Activated T-cell treated with anti-CD3 and anti-CD28 coated beads, Interleukin-2, amount 50 U/mL, for 72 hours (primary cell): Measurements from ENCODE around the gene NOXO1. TPM values are rescaled to one million over a fixed set of nuclear protein-coding genes. Genes with fewer than 3 reads are reported as not detected.

ENCODE experiments used
- ATAC-seq, 2 donors: fragments of 150-1000 bp; cut with Tn5 transposase; replicated peaks in 1 of 2; 2 replicates each; pipeline ENCODE4 v1.10.0; 2021; ENCODE audit warnings: moderate library complexity in 2 of 2, mild to moderate bottlenecking in 1 of 2
- DNase-seq, 2 donors: peaks; one replicate each; pipeline ENCODE4 v3.0.0; 2021 to 2022; ENCODE audit warnings: mixed read lengths in 1 of 2
- H3K27ac Mint-ChIP-seq: one replicate; pipeline ENCODE4 v1.8.0; 2022; ENCODE audit warnings: mild to moderate bottlenecking, moderate library complexity, mixed read lengths
- H3K27me3 Mint-ChIP-seq: one replicate; pipeline ENCODE4 v1.8.0; 2022; ENCODE audit warnings: low read depth, mixed read lengths
- H3K36me3 Mint-ChIP-seq, 2 donors: one replicate each; pipeline ENCODE4 v1.8.0; 2022; ENCODE audit warnings: mixed read lengths in 2 of 2, mild to moderate bottlenecking in 1 of 2; ENCODE audit not compliant: insufficient read depth in 2 of 2
- H3K4me1 Mint-ChIP-seq: one replicate; pipeline ENCODE4 v1.8.0; 2022; ENCODE audit warnings: low read depth, mixed read lengths
- H3K4me3 Mint-ChIP-seq, 2 donors: one replicate each; pipeline ENCODE4 v1.8.0; 2022; ENCODE audit warnings: mild to moderate bottlenecking in 2 of 2, mixed read lengths in 2 of 2, moderate library complexity in 2 of 2
- H3K9me3 Mint-ChIP-seq, 2 donors: one replicate each; pipeline ENCODE4 v1.8.0; 2022; ENCODE audit warnings: mixed read lengths in 2 of 2
- total RNA-seq, 2 donors: library from RNA; stranded (reverse); gene quantifications; one replicate each; pipeline ENCODE4 v1.2.3, GENCODE V29; 2022

NOXO1 gene
- total RNA-seq, 2 donors from 2014 or later: 1.8 TPM; not detected in 1

- peaks cover 0 to 2% of the 10 kb centered on the region in 2 donors for H3K36me3 Mint-ChIP-seq
- H3K27ac Mint-ChIP-seq: no peak overlapping the region
- H3K4me1 Mint-ChIP-seq: peaks cover 28% of the 10 kb centered on the region
- ATAC-seq: no peak
- no peak for DNase-seq
- H3K4me3 Mint-ChIP-seq: no peak overlapping the region
- peaks cover 15% of the 10 kb centered on the region for H3K27me3 Mint-ChIP-seq
- H3K9me3 Mint-ChIP-seq: no peaks in the 10 kb centered on the region
These were observed 4.1 kb downstream of the NOXO1 start for GRCh38 chr16:1976951-1977874.

GRCh38 chr16:1976216-1976520, 5.1 kb downstream of the NOXO1 start:
- Mint-ChIP-seq H3K9me3 (no peaks in the 10 kb centered on the region), H3K36me3 (peaks cover 4 to 6% of the 10 kb centered on the region in 2 donors), H3K4me1 (peaks cover 30% of the 10 kb centered on the region), H3K4me3 (no peak overlapping the region), H3K27ac (no peak overlapping the region), H3K27me3 (peaks cover 5% of the 10 kb centered on the region)
- ATAC-seq (no peak), DNase-seq (no peak)

GRCh38 chr16:1975432-1976215, 5.6 kb downstream of the NOXO1 start:
- ATAC-seq: no peak
- Mint-ChIP-seq H3K4me1 (peaks cover 32% of the 10 kb centered on the region), H3K9me3 (no peaks in the 10 kb centered on the region), H3K36me3 (peaks cover 4 to 6% of the 10 kb centered on the region in 2 donors), H3K27ac (no peak overlapping the region), H3K4me3 (no peak overlapping the region), H3K27me3 (no peaks in the 10 kb centered on the region)
- DNase-seq: no peak

- Mint-ChIP-seq H3K36me3 (peaks cover 4 to 6% of the 10 kb centered on the region in 2 donors), H3K27me3 (no peaks in the 10 kb centered on the region), H3K27ac (no peak overlapping the region), H3K4me1 (peaks cover 33% of the 10 kb centered on the region), H3K4me3 (peak overlapping the region in 1 of 2 donors; percentile 8), H3K9me3 (no peaks in the 10 kb centered on the region)
- no peak for DNase-seq
- no peak for ATAC-seq
These were observed 6.9 kb downstream of the NOXO1 start for GRCh38 chr16:1974157-1975070.

- DNase-seq (no peak), ATAC-seq (no peak)
- Mint-ChIP-seq H3K4me3 (peak overlapping the region; percentile 94 to 98), H3K27me3 (no peaks in the 10 kb centered on the region), H3K4me1 (peaks cover 33% of the 10 kb centered on the region), H3K36me3 (peaks cover 4 to 6% of the 10 kb centered on the region in 2 donors), H3K27ac (no peak overlapping the region), H3K9me3 (no peaks in the 10 kb centered on the region)
These were observed 7.7 kb downstream of the NOXO1 start for GRCh38 chr16:1973461-1974156.

- no peak for DNase-seq
- Mint-ChIP-seq H3K4me3 (peak overlapping the region; percentile 94 to 98), H3K27me3 (no peaks in the 10 kb centered on the region), H3K4me1 (peaks cover 35% of the 10 kb centered on the region), H3K9me3 (no peaks in the 10 kb centered on the region), H3K36me3 (peaks cover 2 to 6% of the 10 kb centered on the region in 2 donors), H3K27ac (peak overlapping the region; percentile 48)
- peak in 1 of 2 donors; percentile 1 for ATAC-seq
These were observed 8.8 kb downstream of the NOXO1 start for GRCh38 chr16:1972490-1972877.

GRCh38 chr16:1971796-1972489, 9.3 kb downstream of the NOXO1 start, which contains the start of gene TBL3:
TSS of gene TBL3 (plus strand) at chr16:1972053. CDS start at chr16:1972165, 112 bp downstream.
- peaks cover 39% of the 10 kb centered on the region for H3K4me1 Mint-ChIP-seq
- H3K4me3 Mint-ChIP-seq: peak within 1 kb of the TSS; percentile 94 to 98
- ATAC-seq (peak; percentile 96 to 97), DNase-seq (peak; percentile 97 to 98)
- no peaks in the 10 kb centered on the region for H3K9me3 Mint-ChIP-seq
- H3K27ac Mint-ChIP-seq: peak within 1 kb of the TSS; percentile 97
- no peaks in the 10 kb centered on the region for H3K27me3 Mint-ChIP-seq
- H3K36me3 Mint-ChIP-seq: peaks cover 2 to 6% of the 10 kb centered on the region in 2 donors

GRCh38 chr16:1968146-1968953, 12.9 kb downstream of the NOXO1 start:
- H3K4me1 Mint-ChIP-seq: peaks cover 43% of the 10 kb centered on the region
- no peak for ATAC-seq

GRCh38 chr16:1966460-1966859, 14.8 kb downstream of the NOXO1 start, which contains the start of gene RNF151:
TSS of gene RNF151 (plus strand) at chr16:1966856. CDS start at chr16:1966882, 26 bp downstream.
- no peaks in the 10 kb centered on the region for H3K27me3 Mint-ChIP-seq
- no peaks in the 10 kb centered on the region for H3K9me3 Mint-ChIP-seq
- H3K27ac Mint-ChIP-seq: peak within 1 kb of the TSS; percentile 96
- DNase-seq: no peak
- peaks cover 46% of the 10 kb centered on the region for H3K4me1 Mint-ChIP-seq
- peaks cover 14 to 26% of the 10 kb centered on the region in 2 donors for H3K36me3 Mint-ChIP-seq
- H3K4me3 Mint-ChIP-seq: peak within 1 kb of the TSS; percentile 91 to 97
- ATAC-seq: no peak

More at GRCh38 chr16:1968146-1968953, 12.9 kb downstream of the NOXO1 start:
- no peaks in the 10 kb centered on the region for H3K9me3 Mint-ChIP-seq
- no peak overlapping the region for H3K27ac Mint-ChIP-seq
- H3K4me3 Mint-ChIP-seq: no peak overlapping the region
- no peaks in the 10 kb centered on the region for H3K27me3 Mint-ChIP-seq
- no peak for DNase-seq
- H3K36me3 Mint-ChIP-seq: peaks cover 12 to 15% of the 10 kb centered on the region in 2 donors

- Mint-ChIP-seq H3K27me3 (no peaks in the 10 kb centered on the region), H3K4me3 (peak overlapping the region; percentile 91 to 97), H3K36me3 (peaks cover 14 to 29% of the 10 kb centered on the region in 2 donors), H3K27ac (peak overlapping the region; percentile 96), H3K4me1 (peaks cover 46% of the 10 kb centered on the region), H3K9me3 (no peaks in the 10 kb centered on the region)
- no peak for ATAC-seq
- DNase-seq: no peak
These were observed 15.8 kb downstream of the NOXO1 start for GRCh38 chr16:1965396-1966001.
